ENCODE data around the gene ATG12.

- TF ChIP-seq ZZZ3 (CRISPR knock-in tag; IDR thresholded peaks at IDR 0.05; ENCODE audit: borderline replicate concordance): no peak
- TF ChIP-seq GABPA (IDR thresholded peaks at IDR 0.05; ENCODE audit: low read depth, low read length): no peak
- TF ChIP-seq GABPA (CRISPR knock-in tag; IDR thresholded peaks at IDR 0.05; ENCODE audit: low read depth): no peak
- TF ChIP-seq NONO (IDR thresholded peaks at IDR 0.05): no peak
- TF ChIP-seq NONO (CRISPR knock-in tag; conservative IDR thresholded peaks at IDR 0.05): no peak
- no peak for TF ChIP-seq ZNF329 (CRISPR knock-in tag; IDR thresholded peaks at IDR 0.05; ENCODE audit: low read depth)
- no peak for TF ChIP-seq ARNTL (CRISPR knock-in tag; IDR thresholded peaks at IDR 0.05)
- no peak for TF ChIP-seq RXRA (CRISPR knock-in tag; IDR thresholded peaks at IDR 0.05)
- TF ChIP-seq POLR2A (IDR thresholded peaks at IDR 0.05; ENCODE audit: insufficient read depth in 1 of 2, low read depth in 2 of 2, low read length in 2 of 2): no peak
- no peak for TF ChIP-seq DNMT1 (CRISPR knock-in tag; IDR thresholded peaks at IDR 0.05)
- TF ChIP-seq ZNF274 (CRISPR knock-in tag; IDR thresholded peaks at IDR 0.05): no peak
- no peak for TF ChIP-seq NFYB (CRISPR knock-in tag; IDR thresholded peaks at IDR 0.05)
- no peak for TF ChIP-seq ARNT (IDR thresholded peaks at IDR 0.05)
These were observed 30.0 kb downstream of the ATG12 start for GRCh38 chr5:115811406-115811805.

All from HepG2 (cell line).